ENCODE data around the gene POU6F2. TPM values are rescaled to one million over a fixed set of nuclear protein-coding genes. Genes with fewer than 3 reads are reported as not detected.

POU6F2 gene
- total RNA-seq, 1 donor from 2014 or later = 1.1 TPM

GRCh38 chr7:39453743-39454355 is 476.1 kb downstream of the POU6F2 start:
- Mint-ChIP-seq H3K4me3 (ENCODE audit: unreplicated experiment) (no peak overlapping the region), H3K9me3 (ENCODE audit: unreplicated experiment) (no peaks in the 10 kb centered on the region), H3K4me1 (ENCODE audit: unreplicated experiment) (peaks cover 11% of the 10 kb centered on the region), H3K27me3 (ENCODE audit: unreplicated experiment) (peaks cover 2% of the 10 kb centered on the region), H3K36me3 (ENCODE audit: low read depth, unreplicated experiment) (no peaks in the 10 kb centered on the region), H3K27ac (ENCODE audit: unreplicated experiment) (no peak overlapping the region)
- TF ChIP-seq CTCF (IDR thresholded peaks at IDR 0.05; ENCODE audit: unreplicated experiment) = peak; percentile 76
- DNase-seq (ENCODE audit: low spot score) = peak; percentile 70

- Mint-ChIP-seq H3K4me1 (ENCODE audit: unreplicated experiment) (peaks cover 11% of the 10 kb centered on the region), H3K36me3 (ENCODE audit: low read depth, unreplicated experiment) (no peaks in the 10 kb centered on the region), H3K4me3 (ENCODE audit: unreplicated experiment) (no peak overlapping the region), H3K27ac (ENCODE audit: unreplicated experiment) (no peak overlapping the region), H3K27me3 (ENCODE audit: unreplicated experiment) (no peaks in the 10 kb centered on the region), H3K9me3 (ENCODE audit: unreplicated experiment) (no peaks in the 10 kb centered on the region)
- no peak for DNase-seq (ENCODE audit: low spot score)
- TF ChIP-seq CTCF (IDR thresholded peaks at IDR 0.05; ENCODE audit: unreplicated experiment) = no peak
These were observed 480.5 kb downstream of the POU6F2 start for GRCh38 chr7:39458061-39458745.

GRCh38 chr7:39459636-39460035 is 481.9 kb downstream of the POU6F2 start:
- no peak for TF ChIP-seq CTCF (IDR thresholded peaks at IDR 0.05; ENCODE audit: unreplicated experiment)
- no peaks in the 10 kb centered on the region for H3K27me3 Mint-ChIP-seq (ENCODE audit: unreplicated experiment)
- H3K36me3 Mint-ChIP-seq (ENCODE audit: low read depth, unreplicated experiment) = no peaks in the 10 kb centered on the region
- no peak overlapping the region for H3K27ac Mint-ChIP-seq (ENCODE audit: unreplicated experiment)
- peaks cover 11% of the 10 kb centered on the region for H3K4me1 Mint-ChIP-seq (ENCODE audit: unreplicated experiment)
- no peak overlapping the region for H3K4me3 Mint-ChIP-seq (ENCODE audit: unreplicated experiment)
- no peak for DNase-seq (ENCODE audit: low spot score)
- no peaks in the 10 kb centered on the region for H3K9me3 Mint-ChIP-seq (ENCODE audit: unreplicated experiment)

GRCh38 chr7:39460486-39460885 is 482.8 kb downstream of the POU6F2 start:
- no peaks in the 10 kb centered on the region for H3K9me3 Mint-ChIP-seq (ENCODE audit: unreplicated experiment)
- no peak overlapping the region for H3K27ac Mint-ChIP-seq (ENCODE audit: unreplicated experiment)
- no peak for TF ChIP-seq CTCF (IDR thresholded peaks at IDR 0.05; ENCODE audit: unreplicated experiment)
- no peak overlapping the region for H3K4me3 Mint-ChIP-seq (ENCODE audit: unreplicated experiment)
- peaks cover 15% of the 10 kb centered on the region for H3K4me1 Mint-ChIP-seq (ENCODE audit: unreplicated experiment)
- H3K27me3 Mint-ChIP-seq (ENCODE audit: unreplicated experiment) = no peaks in the 10 kb centered on the region
- no peak for DNase-seq (ENCODE audit: low spot score)
- no peaks in the 10 kb centered on the region for H3K36me3 Mint-ChIP-seq (ENCODE audit: low read depth, unreplicated experiment)

- no peak for TF ChIP-seq CTCF (IDR thresholded peaks at IDR 0.05; ENCODE audit: unreplicated experiment)
- Mint-ChIP-seq H3K4me1 (ENCODE audit: unreplicated experiment) (peaks cover 14% of the 10 kb centered on the region), H3K4me3 (ENCODE audit: unreplicated experiment) (no peak overlapping the region), H3K27ac (ENCODE audit: unreplicated experiment) (no peak overlapping the region), H3K27me3 (ENCODE audit: unreplicated experiment) (no peaks in the 10 kb centered on the region), H3K36me3 (ENCODE audit: low read depth, unreplicated experiment) (no peaks in the 10 kb centered on the region), H3K9me3 (ENCODE audit: unreplicated experiment) (no peaks in the 10 kb centered on the region)
- no peak for DNase-seq (ENCODE audit: low spot score)
These were observed 483.6 kb downstream of the POU6F2 start for GRCh38 chr7:39461263-39461820.
